Common myeloid progenitor, CD34-positive (primary cell): ENCODE data around the gene CEP44.
"Not testable (repeated sequence)": the region's sequence is repeated elsewhere in the genome, so short reads cannot be mapped to it uniquely, and the experiment has no call there.

Source experiments
- CTCF ChIA-PET: fragments of 350-600 bp; sonication (Branson Sonifier 250); formaldehyde crosslinking; loops from one replicate; lab custom pipeline; 2021; ENCODE audit warnings: antibody characterized with exemption; lab: Charles Lee
- POLR2A ChIA-PET: fragments of 350-600 bp; sonication (Branson Sonifier 250); formaldehyde crosslinking; loops from one replicate; lab custom pipeline; 2021; ENCODE audit warnings: antibody characterized with exemption; lab: Charles Lee
- DNase-seq, 3 donors: peaks; one replicate each; pipeline versions ENCODE4 v3.0.0 to v3.0.0-alpha.2; 2013
- H3K27ac ChIP-seq, 2 experiments: 1 replicate in 1 of 2; 2 replicates in 1 of 2; pipeline ENCODE4 v1.7.0; 2013; ENCODE audit warnings: inconsistent platforms in 2 of 2, low read length in 2 of 2, mild to moderate bottlenecking in 2 of 2, low read depth in 1 of 2, moderate library complexity in 1 of 2; ENCODE audit not compliant: severe bottlenecking in 2 of 2, insufficient read depth in 1 of 2, poor library complexity in 1 of 2
- H3K27me3 ChIP-seq, 5 experiments: replicated peaks in 2 of 5; 1 replicate in 3 of 5; 2 replicates in 2 of 5; pipeline versions ENCODE4 v1.6.1 to v1.7.0; 2013; ENCODE audit warnings: low read length in 4 of 5, mild to moderate bottlenecking in 2 of 5, moderate library complexity in 2 of 5, inconsistent platforms in 1 of 5; ENCODE audit not compliant: insufficient read depth in 5 of 5, control insufficient read depth in 4 of 5
- H3K36me3 ChIP-seq, 4 experiments: 1 replicate in 2 of 4; 2 replicates in 2 of 4; pipeline versions ENCODE4 v1.6.1 to v1.7.0; 2013; ENCODE audit warnings: low read length in 3 of 4, control low read depth in 1 of 4, mild to moderate bottlenecking in 1 of 4; ENCODE audit not compliant: control insufficient read depth in 4 of 4, insufficient read depth in 4 of 4
- H3K4me1 ChIP-seq, 4 experiments: 1 replicate in 3 of 4; 2 replicates in 1 of 4; pipeline versions ENCODE4 v1.6.1 to v1.7.1; 2013; ENCODE audit warnings: low read length in 3 of 4, mild to moderate bottlenecking in 3 of 4, control low read depth in 1 of 4, inconsistent platforms in 1 of 4, moderate library complexity in 1 of 4; ENCODE audit not compliant: control insufficient read depth in 4 of 4, insufficient read depth in 4 of 4; ENCODE audit errors: control extremely low read depth in 1 of 4
- H3K4me3 ChIP-seq, 7 experiments: 1 replicate in 4 of 7; 2 replicates in 3 of 7; pipeline versions ENCODE4 v1.5.1 to v1.7.0; 2013; ENCODE audit warnings: mild to moderate bottlenecking in 7 of 7, low read length in 6 of 7, moderate library complexity in 6 of 7, inconsistent platforms in 2 of 7, low read depth in 2 of 7, control low read depth in 1 of 7; ENCODE audit not compliant: insufficient read depth in 4 of 7, control insufficient read depth in 1 of 7; ENCODE audit errors: extremely low read depth in 1 of 7
- H3K9me3 ChIP-seq, 5 experiments: 1 replicate in 4 of 5; 2 replicates in 1 of 5; pipeline versions ENCODE4 v1.6.1 to v1.7.1; 2013; ENCODE audit warnings: low read length in 4 of 5, mild to moderate bottlenecking in 2 of 5, inconsistent platforms in 1 of 5, low read depth in 1 of 5, moderate library complexity in 1 of 5; ENCODE audit not compliant: control insufficient read depth in 4 of 5, insufficient read depth in 2 of 5; ENCODE audit errors: control extremely low read depth in 1 of 5
- WGBS: methylation state at CpG from one replicate; pipeline ENCODE4 v1.1.5; 2013; ENCODE audit not compliant: insufficient coverage; 5-methylcytosine and 5-hydroxymethylcytosine counted together

CEP44 gene

GRCh38 chr4:174362340-174362739 lies 78.6 kb downstream of the CEP44 start:
- no peak for DNase-seq
- Histone ChIP-seq H3K36me3 (no peaks in the 10 kb centered on the region), H3K27me3 (no peaks in the 10 kb centered on the region), H3K9me3 (peaks cover 0 to under 1% (median 0%) of the 10 kb centered on the region in 5 experiments), H3K27ac (no peak overlapping the region), H3K4me1 (peaks cover 0 to 4% (median 4%) of the 10 kb centered on the region in 4 experiments), H3K4me3 (no peak overlapping the region)
- 67% methylated on average over 1 of the region's 2 CpGs for WGBS
- ChIA-PET CTCF (interaction anchor here (0.9 to 2.2 kb wide), 4 partner anchors 43 to 351 kb away, joined by 3 to 5 read pairs (median 4); no protein-coding TSS in a partner anchor), POLR2A (no interaction called here)

GRCh38 chr4:174363782-174364181 lies 80.1 kb downstream of the CEP44 start:
- H3K27me3 ChIP-seq, H3K9me3 ChIP-seq, POLR2A ChIA-PET: not testable (repeated sequence)

GRCh38 chr4:174365018-174365587 lies 81.4 kb downstream of the CEP44 start:
- H3K4me1 ChIP-seq, result no peaks in the 10 kb centered on the region
- DNase-seq, result peak; percentile 64 to 85 (median 76)
- H3K36me3 ChIP-seq, result no peaks in the 10 kb centered on the region
- peaks cover 0 to 5% (median 0%) of the 10 kb centered on the region in 5 experiments for H3K9me3 ChIP-seq
- POLR2A ChIA-PET, result no interaction called here
- H3K4me3 ChIP-seq, result no peak overlapping the region
- CTCF ChIA-PET, result interaction anchor here (1.0 to 1.4 kb wide), 2 partner anchors 14 to 267 kb away, joined by 4 to 5 read pairs; no protein-coding TSS in a partner anchor
- no peak overlapping the region for H3K27ac ChIP-seq
- no CpG with 5 or more reads among the region's 2 CpGs for WGBS
- no peaks in the 10 kb centered on the region for H3K27me3 ChIP-seq

More at GRCh38 chr4:174363782-174364181, 80.1 kb downstream of the CEP44 start:
- not testable (repeated sequence) for H3K4me1 ChIP-seq, H3K27ac ChIP-seq, DNase-seq, H3K36me3 ChIP-seq, H3K4me3 ChIP-seq
- CTCF ChIA-PET, result interaction anchor here (0.6 to 1.9 kb wide), 8 partner anchors 13 to 1528 kb away, joined by 3 to 8 read pairs (median 4); no protein-coding TSS in a partner anchor
- no CpG with 5 or more reads among the region's 1 CpG for WGBS

- no peak for DNase-seq
- POLR2A ChIA-PET, result no interaction called here
- Histone ChIP-seq H3K4me3 (no peak overlapping the region), H3K4me1 (no peaks in the 10 kb centered on the region), H3K27ac (no peak overlapping the region), H3K36me3 (no peaks in the 10 kb centered on the region), H3K27me3 (no peaks in the 10 kb centered on the region), H3K9me3 (peaks cover 0 to 5% (median 0%) of the 10 kb centered on the region in 5 experiments)
- WGBS, result 100% methylated on average over 1 of the region's 2 CpGs
- CTCF ChIA-PET, result interaction anchor here (1.1 kb wide), 1 partner anchor 262 kb away, joined by 4 read pairs; no protein-coding TSS in a partner anchor
These were observed 86.3 kb downstream of the CEP44 start for GRCh38 chr4:174369985-174370384.

- Histone ChIP-seq H3K4me3 (no peak overlapping the region), H3K36me3 (no peaks in the 10 kb centered on the region), H3K27me3 (no peaks in the 10 kb centered on the region), H3K9me3 (no peaks in the 10 kb centered on the region), H3K27ac (no peak overlapping the region), H3K4me1 (no peaks in the 10 kb centered on the region)
- DNase-seq, result no peak
- POLR2A ChIA-PET, result no interaction called here
- CTCF ChIA-PET, result no interaction called here
- WGBS, result no CpG with 5 or more reads among the region's 1 CpG
These were observed 90.1 kb downstream of the CEP44 start for GRCh38 chr4:174373821-174374220.

- H3K27ac ChIP-seq, result no peak overlapping the region
- no peak overlapping the region for H3K4me3 ChIP-seq
- no peaks in the 10 kb centered on the region for H3K4me1 ChIP-seq
- no peaks in the 10 kb centered on the region for H3K9me3 ChIP-seq
- ChIA-PET POLR2A (no interaction called here), CTCF (no interaction called here)
- no peaks in the 10 kb centered on the region for H3K27me3 ChIP-seq
- no peak for DNase-seq
- 93% methylated on average over 7 of the region's 8 CpGs for WGBS
- no peaks in the 10 kb centered on the region for H3K36me3 ChIP-seq
These were observed 91.7 kb downstream of the CEP44 start for GRCh38 chr4:174375422-174375821.

- no peaks in the 10 kb centered on the region for H3K9me3 ChIP-seq
- CTCF ChIA-PET, result interaction anchor here (1.1 kb wide), 1 partner anchor 337 kb away, joined by 4 read pairs; no protein-coding TSS in a partner anchor
- H3K27me3 ChIP-seq, result no peaks in the 10 kb centered on the region
- POLR2A ChIA-PET, result no interaction called here
- no CpG with 5 or more reads among the region's 2 CpGs for WGBS
- H3K4me3 ChIP-seq, result no peak overlapping the region
- H3K4me1 ChIP-seq, result no peaks in the 10 kb centered on the region
- no peaks in the 10 kb centered on the region for H3K36me3 ChIP-seq
- DNase-seq, result no peak
- no peak overlapping the region for H3K27ac ChIP-seq
These were observed 93.9 kb downstream of the CEP44 start for GRCh38 chr4:174377613-174378012.
